ENCODE measurements around the gene SELENOV. TPM values are rescaled to one million over a fixed set of nuclear protein-coding genes. Genes with fewer than 3 reads are reported as not detected.

SELENOV gene
- total and polyA plus RNA-seq, 9 of the 15 experiments (the other 6 are each of a cell fraction or from before 2014, with no cell fraction given): 0.04 to 0.09 (median 0.06) TPM; not detected in 4

DNA sequence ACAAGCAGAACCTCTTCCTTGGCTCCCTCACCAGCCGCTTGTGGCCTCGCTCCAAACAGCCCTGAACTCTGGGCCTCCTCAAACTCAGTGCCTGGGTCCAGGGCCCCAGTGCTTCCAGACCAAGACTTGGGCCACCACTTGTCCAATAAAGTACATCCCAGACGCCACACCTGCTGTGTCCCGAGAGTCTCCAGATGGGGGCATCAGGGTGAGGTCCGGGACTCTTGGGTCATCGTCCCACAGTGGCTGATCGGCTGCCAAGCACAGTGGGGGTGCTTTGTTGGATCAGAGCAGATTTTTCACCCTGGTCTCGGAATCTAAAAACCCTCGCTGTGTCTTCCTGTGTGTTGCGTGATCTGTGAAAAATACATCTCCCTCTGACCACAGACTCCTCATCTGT lies 25.2 kb upstream of the SELENOV start:
- in situ Hi-C loops (cut with MboI): no loop called here
- WGBS (ENCODE audit: insufficient coverage, low coverage, missing lambda C conversion rate): 89% methylated on average over 10 of the region's 10 CpGs

DNA sequence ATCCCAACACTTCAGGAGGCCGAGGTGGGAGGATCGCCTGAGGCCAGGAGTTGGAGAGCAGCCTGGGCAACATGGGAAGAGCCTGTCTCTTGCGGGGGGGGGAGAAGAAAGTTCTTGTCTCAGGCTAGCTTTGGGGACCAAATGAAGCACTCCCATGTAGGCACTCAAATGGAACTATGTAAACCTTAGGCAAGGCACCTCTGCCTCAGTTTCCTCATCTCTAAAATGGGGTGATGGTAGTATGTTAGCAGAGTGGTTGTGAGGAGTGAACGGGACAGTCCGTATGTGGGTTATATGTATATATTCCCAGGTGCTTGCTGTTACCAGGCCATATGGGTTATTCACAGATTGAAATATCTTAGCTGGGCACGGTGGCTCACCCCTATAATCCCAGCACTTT lies 22.7 kb upstream of the SELENOV start:
- H2AFZ ChIP-seq (ENCODE audit: low read depth, low read length): no peak overlapping the region
- H4K20me1 ChIP-seq (replicated peaks; ENCODE audit: control insufficient read depth, insufficient read depth, low read length): no peaks in the 10 kb centered on the region
- H3K4me1 ChIP-seq (replicated peaks in 1 of 2; ENCODE audit: control insufficient read depth in 2 of 2, insufficient read depth in 2 of 2, low read length in 2 of 2): peaks cover 0 to 3% of the 10 kb centered on the region in 2 experiments; a peak in 1 of 5 replicates
- intact Hi-C loops (cut with micrococcal nuclease): no loop called here
- CTCF ChIA-PET (ENCODE audit: low intra/inter-chr PET ratio): no interaction called here
- DNase-seq (ENCODE audit: extremely low read depth in 1 of 4, low spot score in 3 of 4) (no peak), ATAC-seq (0 out of 3 replicates have a peak, but pooled peaks have one; percentile 14), FAIRE-seq (no peak)
- no peak overlapping the region for H3K4me3 ChIP-seq
- H3K27ac ChIP-seq (ENCODE audit: extremely low read depth, low read depth, low read length): no peak overlapping the region
- H3K9me1 ChIP-seq (ENCODE audit: control insufficient read depth, insufficient read depth, low read length): no peaks in the 10 kb centered on the region
- H3K9ac ChIP-seq (ENCODE audit: insufficient read depth in 1 of 2, low read depth in 2 of 2, low read length in 2 of 2): no peak overlapping the region
- in situ Hi-C loops (cut with MboI): no loop called here
- no peaks in the 10 kb centered on the region for H3K9me3 ChIP-seq (replicated peaks; ENCODE audit: control insufficient read depth, insufficient read depth, low read depth, low read length)
- H3K36me3 ChIP-seq (ENCODE audit: control insufficient read depth, insufficient read depth, low read length): peaks cover 45% of the 10 kb centered on the region; the same call in 2 of the 3 replicates
- peak; percentile 58 for TF ChIP-seq RBM25 (IDR thresholded peaks at IDR 0.05; ENCODE audit: low read depth, low read length, severe bottlenecking)
- TF ChIP-seq POLR2A (conservative IDR thresholded peaks at IDR 0.05): peak; percentile 51; the same call in 1 of the 2 replicates
- TF ChIP-seq BCOR (IDR thresholded peaks at IDR 0.05): peak; percentile 85
- TF ChIP-seq KDM1A (IDR thresholded peaks at IDR 0.05): 0 out of 4 replicates have a peak, but pooled peaks have one; percentile 7 to 8
- TF ChIP-seq NUFIP1 (IDR thresholded peaks at IDR 0.05; ENCODE audit: partially characterized antibody): no peak
- TF ChIP-seq ADNP (tag; IDR thresholded peaks at IDR 0.05): 0 out of 2 replicates have a peak, but pooled peaks have one; percentile 31
- no peak overlapping the region for H3K4me2 ChIP-seq (ENCODE audit: insufficient read depth, low read length)
- no peaks in the 10 kb centered on the region for H3K79me2 ChIP-seq (ENCODE audit: control insufficient read depth, insufficient read depth, low read length)
- POLR2A ChIA-PET: interaction anchor here (0.6 to 1.2 kb wide), 4 partner anchors 9 to 57 kb away, joined by 3 to 6 read pairs (median 3); partner anchors contain the start of genes RPS16, SELENOV and TIMM50
- no peaks in the 10 kb centered on the region for H3K27me3 ChIP-seq (ENCODE audit: control insufficient read depth in 2 of 2, insufficient read depth in 2 of 2, low read length in 2 of 2)
- BruUV-seq (replicated peaks): TSS peak; percentile 38
- 94% methylated on average over 6 of the region's 6 CpGs for WGBS (ENCODE audit: insufficient coverage, low coverage, missing lambda C conversion rate)

More for the DNA sequence above, 25.2 kb upstream of the SELENOV start:
- no peaks in the 10 kb centered on the region for H4K20me1 ChIP-seq (replicated peaks; ENCODE audit: control insufficient read depth, insufficient read depth, low read length)
- no peaks in the 10 kb centered on the region for H3K27me3 ChIP-seq (ENCODE audit: control insufficient read depth in 2 of 2, insufficient read depth in 2 of 2, low read length in 2 of 2)
- FAIRE-seq (no peak), ATAC-seq (no peak), DNase-seq (ENCODE audit: extremely low read depth in 1 of 4, low spot score in 3 of 4) (peak in 1 of 4 experiments; percentile 12)
- no peak overlapping the region for H3K4me2 ChIP-seq (ENCODE audit: insufficient read depth, low read length)
- H3K4me3 ChIP-seq: no peak overlapping the region
- peaks cover 68% of the 10 kb centered on the region for H3K36me3 ChIP-seq (ENCODE audit: control insufficient read depth, insufficient read depth, low read length)
- peaks cover 3% of the 10 kb centered on the region; the same call in 1 of the 3 replicates for H3K79me2 ChIP-seq (ENCODE audit: control insufficient read depth, insufficient read depth, low read length)
- H3K27ac ChIP-seq (ENCODE audit: extremely low read depth, low read depth, low read length): no peak overlapping the region
- ChIA-PET CTCF (ENCODE audit: low intra/inter-chr PET ratio) (no interaction called here), POLR2A (interaction anchor here (0.6 to 0.7 kb wide), 2 partner anchors 23 to 36 kb away, joined by 3 read pairs; no protein-coding TSS in a partner anchor)
- BruUV-seq (replicated peaks): no TSS peak
- no peak overlapping the region; a peak in 1 of 4 replicates for H3K9ac ChIP-seq (ENCODE audit: insufficient read depth in 1 of 2, low read depth in 2 of 2, low read length in 2 of 2)
- no peak overlapping the region for H2AFZ ChIP-seq (ENCODE audit: low read depth, low read length)
- no peaks in the 10 kb centered on the region for H3K9me1 ChIP-seq (ENCODE audit: control insufficient read depth, insufficient read depth, low read length)
- H3K9me3 ChIP-seq (replicated peaks; ENCODE audit: control insufficient read depth, insufficient read depth, low read depth, low read length): no peaks in the 10 kb centered on the region
- 0 out of 2 replicates have a peak, but pooled peaks have one; percentile 21 for TF ChIP-seq POLR2G (IDR thresholded peaks at IDR 0.05; ENCODE audit: low read depth, low read length)
- TF ChIP-seq ZBTB1 (CRISPR knock-in tag; IDR thresholded peaks at IDR 0.05; ENCODE audit: borderline replicate concordance, low read depth): no peak
- TF ChIP-seq ZSCAN32 (CRISPR knock-in tag; IDR thresholded peaks at IDR 0.05): no peak
- TF ChIP-seq RBFOX2 (IDR thresholded peaks at IDR 0.05; ENCODE audit: low read depth, low read length): peak; percentile 53
- no peak for TF ChIP-seq ZNF589 (CRISPR knock-in tag; IDR thresholded peaks at IDR 0.05; ENCODE audit: low read depth)
- no peak for TF ChIP-seq CEBPB (tag; IDR thresholded peaks at IDR 0.05)
- no peak for TF ChIP-seq NFE2 (IDR thresholded peaks at IDR 0.05; ENCODE audit: low read depth)
- intact Hi-C loops (cut with micrococcal nuclease): no loop called here
- peaks cover 0 to 3% of the 10 kb centered on the region in 2 experiments; a peak in 1 of 5 replicates for H3K4me1 ChIP-seq (replicated peaks in 1 of 2; ENCODE audit: control insufficient read depth in 2 of 2, insufficient read depth in 2 of 2, low read length in 2 of 2)

Data from K562 (cell line).